NT2/D1 (cell line): ENCODE results near the gene TAF6.

Source experiments
- DNase-seq: peaks from one replicate; pipeline ENCODE4 v3.0.0-alpha.2; 2011; ENCODE audit warnings: low read depth, low spot score
- H3K27me3 ChIP-seq: 2 replicates; pipeline ENCODE4 v1.6.0; 2011; ENCODE audit warnings: mild to moderate bottlenecking; ENCODE audit not compliant: insufficient read length, insufficient read depth
- H3K36me3 ChIP-seq: 2 replicates; pipeline ENCODE4 v1.6.1; 2011; ENCODE audit warnings: mild to moderate bottlenecking, low read length, mixed read lengths; ENCODE audit not compliant: insufficient read depth, insufficient read length
- H3K4me1 ChIP-seq: 2 replicates; pipeline ENCODE4 v1.5.1; 2011; ENCODE audit not compliant: insufficient read depth, insufficient read length
- H3K4me3 ChIP-seq: 2 replicates; pipeline ENCODE4 v1.5.1; 2011; ENCODE audit warnings: low read depth; ENCODE audit not compliant: insufficient read length
- H3K9ac ChIP-seq: 2 replicates; pipeline ENCODE4 v1.6.0; 2011; ENCODE audit warnings: low read depth; ENCODE audit not compliant: insufficient read length
- H3K9me3 ChIP-seq: 2 replicates; pipeline ENCODE4 v1.5.1; 2011; ENCODE audit warnings: mild to moderate bottlenecking, low read length; ENCODE audit not compliant: insufficient read depth
- SUZ12 ChIP-seq: IDR thresholded peaks from 2 replicates; pipeline ENCODE4 v1.6.1; 2011; ENCODE audit not compliant: insufficient read length, insufficient read depth; ENCODE audit errors: extremely low read depth
- YY1 ChIP-seq: IDR thresholded peaks from 2 replicates; pipeline ENCODE4 v1.6.1; 2011; ENCODE audit not compliant: insufficient read length, insufficient read depth
- ZNF274 ChIP-seq: IDR thresholded peaks from 2 replicates; pipeline ENCODE4 v1.6.1; 2011; ENCODE audit warnings: mild to moderate bottlenecking, low read depth, low read length

The TAF6 gene

DNA sequence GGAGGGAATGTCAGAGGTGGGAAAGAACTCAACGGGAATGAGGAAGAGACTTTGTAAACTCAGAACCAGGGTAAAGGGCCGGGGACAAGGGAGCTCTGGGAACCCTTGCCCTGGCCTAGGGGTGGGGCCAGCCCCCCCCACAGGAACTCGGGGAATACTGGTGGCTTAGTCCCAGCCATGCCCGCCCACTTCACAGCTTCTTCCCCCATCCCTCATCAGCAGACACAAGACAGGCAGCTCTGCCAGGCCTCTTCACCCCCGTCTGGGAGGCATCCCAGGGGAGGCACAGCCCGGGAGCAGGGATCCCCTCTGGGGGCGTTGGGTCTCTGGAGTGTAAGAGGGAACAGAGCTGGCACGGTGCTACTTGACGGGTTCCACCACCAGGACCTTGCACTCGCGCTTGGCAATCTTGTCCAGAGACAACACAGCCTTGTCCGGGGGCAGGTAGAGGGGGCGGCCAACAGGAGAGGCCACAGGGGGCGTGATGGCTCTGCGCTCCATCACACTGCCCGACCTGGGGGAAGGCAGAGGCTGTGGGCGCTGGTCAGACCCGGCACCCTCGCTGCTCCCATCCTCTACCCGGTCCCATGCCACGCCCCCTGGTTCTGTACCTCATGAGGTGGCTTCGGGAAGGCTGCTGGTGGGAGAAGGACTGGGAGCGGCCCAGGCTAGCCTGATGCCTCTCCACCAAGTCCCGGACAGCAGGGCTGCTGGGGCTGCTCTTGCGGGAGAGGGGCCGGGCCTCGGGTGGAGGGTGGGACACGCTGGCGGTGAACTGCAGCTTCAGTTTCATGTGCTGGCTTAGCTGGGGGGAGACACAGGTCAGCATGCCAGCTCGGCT is 35.7 kb upstream of the TAF6 start:
- H3K36me3 ChIP-seq: peaks cover 52% of the 10 kb centered on the region
- no peaks in the 10 kb centered on the region for H3K27me3 ChIP-seq
- no peak for DNase-seq
- H3K4me1 ChIP-seq: peaks cover 19% of the 10 kb centered on the region
- no peaks in the 10 kb centered on the region for H3K9me3 ChIP-seq
- H3K9ac ChIP-seq: no peak overlapping the region
- no peak overlapping the region for H3K4me3 ChIP-seq
- TF ChIP-seq ZNF274 (no peak), SUZ12 (no peak), YY1 (no peak)

GRCh38 chr7:100153708-100154535 is 34.8 kb upstream of the TAF6 start:
- no peak for TF ChIP-seq ZNF274
- no peak for TF ChIP-seq SUZ12
- no peak for TF ChIP-seq YY1
- peaks cover 19% of the 10 kb centered on the region for H3K4me1 ChIP-seq
- H3K36me3 ChIP-seq: peaks cover 52% of the 10 kb centered on the region
- DNase-seq: no peak
- no peak overlapping the region for H3K4me3 ChIP-seq
- peak overlapping the region; percentile 57 for H3K9ac ChIP-seq
- H3K9me3 ChIP-seq: no peaks in the 10 kb centered on the region
- no peaks in the 10 kb centered on the region for H3K27me3 ChIP-seq

DNA sequence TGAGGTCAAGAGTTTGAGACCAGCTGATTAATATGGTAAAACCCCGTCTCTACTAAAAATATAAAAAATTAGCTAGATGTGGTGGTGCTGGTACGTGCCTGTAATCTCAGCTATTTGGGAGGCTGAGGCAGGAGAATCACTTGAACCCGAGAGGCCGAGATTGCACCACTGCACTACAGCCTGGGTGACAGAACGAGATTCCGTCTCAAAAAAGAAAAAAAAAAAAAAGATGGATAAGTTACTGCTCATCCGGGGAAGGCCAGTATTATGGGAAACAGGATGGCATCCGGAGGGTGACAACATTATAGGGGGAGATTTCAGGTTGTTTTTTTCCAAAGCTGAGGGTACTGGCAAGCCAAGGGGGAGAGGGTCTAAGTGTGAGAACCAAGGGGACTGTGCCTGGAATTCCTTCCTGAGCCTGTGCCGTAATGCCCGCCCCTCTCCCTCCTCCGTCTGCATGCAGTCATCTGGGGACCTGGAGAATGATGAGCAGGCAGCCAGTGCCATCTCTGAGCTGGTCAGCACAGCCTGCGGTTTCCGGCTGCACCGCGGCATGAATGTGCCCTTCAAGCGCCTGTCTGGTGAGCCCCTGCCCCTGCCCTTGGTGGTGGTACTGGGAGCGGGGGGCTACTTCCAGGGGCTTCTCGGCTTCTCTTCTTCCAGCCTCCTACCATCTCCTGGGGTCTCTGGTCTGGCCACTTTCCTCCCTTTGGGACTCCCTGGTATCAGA is 33.9 kb upstream of the TAF6 start:
- Histone ChIP-seq H3K9ac (no peak overlapping the region), H3K27me3 (no peaks in the 10 kb centered on the region), H3K4me1 (peaks cover 19% of the 10 kb centered on the region), H3K4me3 (no peak overlapping the region), H3K9me3 (no peaks in the 10 kb centered on the region), H3K36me3 (peaks cover 52% of the 10 kb centered on the region)
- no peak for DNase-seq
- TF ChIP-seq SUZ12 (no peak), YY1 (no peak), ZNF274 (no peak)

DNA sequence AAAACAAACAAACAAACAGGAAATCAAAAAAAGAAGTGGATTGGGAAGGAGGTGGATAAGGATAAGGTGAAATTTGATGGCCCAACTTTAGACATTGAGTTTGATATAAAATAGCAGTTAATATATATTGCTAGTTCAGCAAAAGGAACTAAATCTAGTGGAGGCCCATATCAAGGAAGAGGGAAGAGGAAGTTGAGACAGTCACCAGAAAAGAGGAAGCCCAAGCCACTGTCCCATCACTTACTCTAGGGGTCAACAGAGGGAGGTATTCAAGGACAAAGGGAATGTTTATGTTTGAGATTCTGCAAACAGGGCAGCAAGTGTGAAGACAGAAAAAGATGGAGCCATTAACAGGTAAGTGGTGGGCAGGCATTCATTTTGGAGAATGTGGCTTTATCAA is 33.2 kb upstream of the TAF6 start:
- Histone ChIP-seq H3K27me3 (no peaks in the 10 kb centered on the region), H3K4me1 (peaks cover 15% of the 10 kb centered on the region), H3K9me3 (no peaks in the 10 kb centered on the region), H3K36me3 (peaks cover 52% of the 10 kb centered on the region), H3K4me3 (no peak overlapping the region), H3K9ac (no peak overlapping the region)
- no peak for DNase-seq
- TF ChIP-seq YY1 (no peak), ZNF274 (no peak), SUZ12 (no peak)

- DNase-seq: peak; percentile 99
Observed at GRCh38 chr7:100148559-100149328, 29.6 kb upstream of the TAF6 start, which contains the start of gene LAMTOR4. LAMTOR4 (plus strand) TSS chr7:100148918; CDS start chr7:100148973, 55 bp downstream.

DNA sequence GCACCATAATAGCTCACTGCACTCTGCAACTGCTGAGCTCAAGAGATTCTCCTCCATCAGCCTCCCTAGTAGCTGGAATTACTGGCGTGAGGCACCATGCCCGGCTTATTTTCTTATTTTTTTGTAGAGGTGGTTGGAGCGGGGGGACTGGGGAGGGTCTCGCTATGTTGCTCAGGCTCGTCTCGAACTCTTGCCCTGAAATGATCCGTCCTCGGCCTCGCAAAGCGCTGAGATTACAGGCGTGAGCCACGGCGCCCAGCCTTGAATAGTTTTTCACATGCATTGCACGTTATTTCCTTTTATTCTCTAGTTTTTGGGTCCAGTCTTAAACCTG is 29.0 kb upstream of the TAF6 start:
- DNase-seq: no peak
- H3K4me3 ChIP-seq: no peak overlapping the region
- H3K36me3 ChIP-seq: peaks cover 12% of the 10 kb centered on the region
- H3K27me3 ChIP-seq: no peaks in the 10 kb centered on the region
- H3K9me3 ChIP-seq: no peaks in the 10 kb centered on the region
- no peak for TF ChIP-seq SUZ12
- no peak for TF ChIP-seq ZNF274
- no peak for TF ChIP-seq YY1
- H3K4me1 ChIP-seq: no peaks in the 10 kb centered on the region
- H3K9ac ChIP-seq: peak overlapping the region; percentile 56

More at GRCh38 chr7:100148559-100149328, 29.6 kb upstream of the TAF6 start, which contains the start of gene LAMTOR4:
- peaks cover 18% of the 10 kb centered on the region for H3K36me3 ChIP-seq
- H3K9ac ChIP-seq: peak within 1 kb of the TSS; percentile 92
- no peaks in the 10 kb centered on the region for H3K27me3 ChIP-seq
- peak within 1 kb of the TSS; percentile 93 for H3K4me3 ChIP-seq
- H3K9me3 ChIP-seq: no peaks in the 10 kb centered on the region
- no peaks in the 10 kb centered on the region for H3K4me1 ChIP-seq
- no peak for TF ChIP-seq YY1
- TF ChIP-seq ZNF274: no peak
- no peak for TF ChIP-seq SUZ12
